Transverse colon (tissue), 4 donors: ENCODE measurements around the gene SPIB.

Experiments
- EP300 ChIP-seq: sonication (generic); formaldehyde crosslinking; IDR thresholded peaks from one replicate; pipeline ENCODE4 v1.6.1; 2017; ENCODE audit warnings: antibody characterized with exemption, low read depth
- POLR2A ChIP-seq: fragments of 450-650 bp; IDR thresholded peaks from one replicate; pipeline ENCODE4 v1.6.1; 2016; ENCODE audit warnings: antibody characterized with exemption, mild to moderate bottlenecking, moderate library complexity
- POLR2AphosphoS5 ChIP-seq, 3 donors: sonication (generic); formaldehyde crosslinking; IDR thresholded peaks; one replicate each; pipeline ENCODE4 v1.6.1; 2016; ENCODE audit warnings: antibody characterized with exemption in 3 of 3
- TF ChIP-seq, protein P1 (sequence below), 5 experiments: fragments of 200-600 bp in 3 of 5; fragments of 450-650 bp in 2 of 5; sonication (generic) in 3 of 5; IDR thresholded peaks; 1 replicate in 2 of 5; 2 replicates in 3 of 5; pipeline ENCODE4 v1.5.1; 2016 to 2017; ENCODE audit warnings: antibody characterized with exemption in 5 of 5, inconsistent platforms in 3 of 5, mild to moderate bottlenecking in 2 of 5, moderate library complexity in 1 of 5

DNA sequence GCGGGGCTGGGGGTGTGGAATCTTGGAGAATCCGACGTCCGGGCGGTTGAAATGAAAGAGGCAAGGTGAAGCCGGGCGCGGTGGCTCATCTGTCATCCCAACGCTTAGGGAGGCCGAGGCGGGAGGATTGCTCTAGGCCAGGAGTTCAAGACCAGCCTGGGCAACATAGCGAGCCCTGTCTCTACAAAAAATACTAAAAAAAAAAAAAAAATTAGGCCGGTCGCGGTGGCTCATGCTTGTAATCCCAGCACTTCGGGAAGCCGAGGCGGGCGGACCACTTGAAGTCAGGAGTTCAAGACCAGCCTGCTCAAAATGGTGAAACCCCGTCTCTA lies 58.1 kb downstream of the SPIB start:
- TF ChIP-seq, protein P1, sequence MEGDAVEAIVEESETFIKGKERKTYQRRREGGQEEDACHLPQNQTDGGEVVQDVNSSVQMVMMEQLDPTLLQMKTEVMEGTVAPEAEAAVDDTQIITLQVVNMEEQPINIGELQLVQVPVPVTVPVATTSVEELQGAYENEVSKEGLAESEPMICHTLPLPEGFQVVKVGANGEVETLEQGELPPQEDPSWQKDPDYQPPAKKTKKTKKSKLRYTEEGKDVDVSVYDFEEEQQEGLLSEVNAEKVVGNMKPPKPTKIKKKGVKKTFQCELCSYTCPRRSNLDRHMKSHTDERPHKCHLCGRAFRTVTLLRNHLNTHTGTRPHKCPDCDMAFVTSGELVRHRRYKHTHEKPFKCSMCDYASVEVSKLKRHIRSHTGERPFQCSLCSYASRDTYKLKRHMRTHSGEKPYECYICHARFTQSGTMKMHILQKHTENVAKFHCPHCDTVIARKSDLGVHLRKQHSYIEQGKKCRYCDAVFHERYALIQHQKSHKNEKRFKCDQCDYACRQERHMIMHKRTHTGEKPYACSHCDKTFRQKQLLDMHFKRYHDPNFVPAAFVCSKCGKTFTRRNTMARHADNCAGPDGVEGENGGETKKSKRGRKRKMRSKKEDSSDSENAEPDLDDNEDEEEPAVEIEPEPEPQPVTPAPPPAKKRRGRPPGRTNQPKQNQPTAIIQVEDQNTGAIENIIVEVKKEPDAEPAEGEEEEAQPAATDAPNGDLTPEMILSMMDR (IDR thresholded peaks at IDR 0.05) = no peak
- TF ChIP-seq POLR2A (no peak), EP300 (no peak), POLR2AphosphoS5 (IDR thresholded peaks at IDR 0.05) (no peak)
